Lung (tissue), 12 donors: ENCODE measurements around the gene CD4. TPM values are rescaled to one million over a fixed set of nuclear protein-coding genes. Genes with fewer than 3 reads are reported as not detected.
A peak's percentile ranks its signal among the peaks of the same experiment; 100 is the strongest.
"Not testable (repeated sequence)": the region's sequence is repeated elsewhere in the genome, so short reads cannot be mapped to it uniquely, and the experiment has no call there.

Experiments used
- ATAC-seq: fragments of 200-7000 bp; cut with Tn5 transposase; one replicate; pipeline ENCODE4 v1.9.1; 2020; ENCODE audit warnings: moderate number of reproducible peaks; ENCODE audit not compliant: insufficient read depth, low FRiP score
- DNase-seq, 3 donors: peaks; one replicate each; pipeline ENCODE4 v3.0.0-alpha.2; 2013 to 2017
- H3K27ac ChIP-seq, 2 donors: one replicate each; pipeline ENCODE4 v1.5.1; 2013; ENCODE audit warnings: mild to moderate bottlenecking in 2 of 2, moderate library complexity in 2 of 2, control low read depth in 1 of 2, inconsistent platforms in 1 of 2, low read depth in 1 of 2, low read length in 1 of 2
- H3K27me3 ChIP-seq, 3 donors: one replicate each; pipeline ENCODE4 v1.5.1; 2013; ENCODE audit warnings: low read length in 2 of 3; ENCODE audit not compliant: control insufficient read depth in 3 of 3, insufficient read depth in 3 of 3
- H3K36me3 ChIP-seq, 4 donors: one replicate each; pipeline ENCODE4 v1.5.1; 2013; ENCODE audit warnings: low read length in 4 of 4, mild to moderate bottlenecking in 1 of 4, moderate library complexity in 1 of 4; ENCODE audit not compliant: control insufficient read depth in 4 of 4, insufficient read depth in 4 of 4
- H3K4me1 ChIP-seq, 5 donors: one replicate each; pipeline ENCODE4 v1.5.1; 2013; ENCODE audit warnings: low read length in 5 of 5, mild to moderate bottlenecking in 2 of 5, moderate library complexity in 1 of 5; ENCODE audit not compliant: control insufficient read depth in 5 of 5, insufficient read depth in 5 of 5
- H3K4me3 ChIP-seq: one replicate; pipeline ENCODE4 v1.5.1; 2013; ENCODE audit warnings: mild to moderate bottlenecking, control low read depth, moderate library complexity
- H3K9ac ChIP-seq, 2 donors: one replicate each; pipeline ENCODE4 v1.5.1; 2013; ENCODE audit warnings: low read length in 2 of 2, control low read depth in 1 of 2; ENCODE audit not compliant: insufficient read depth in 1 of 2
- H3K9me3 ChIP-seq, 4 donors: one replicate each; pipeline ENCODE4 v1.5.1; 2013; ENCODE audit warnings: low read length in 3 of 4, mild to moderate bottlenecking in 1 of 4, moderate library complexity in 1 of 4; ENCODE audit not compliant: control insufficient read depth in 4 of 4, insufficient read depth in 3 of 4
- CTCF ChIP-seq: IDR thresholded peaks from 2 replicates; pipeline ENCODE4 v1.5.1; 2012; ENCODE audit warnings: mild to moderate bottlenecking; ENCODE audit errors: control extremely low read depth, extremely low read depth
- WGBS, 2 donors: extraction: QIAGEN DNeasy Blood & Tissue Kit; methylation state at CpG; one replicate each; pipeline ENCODE4 v1.1.7; 2013; 5-methylcytosine and 5-hydroxymethylcytosine counted together
- polyA plus RNA-seq, 2 donors: library from polyadenylated mRNA; stranded (reverse); fragments of 200-250 nt; gene quantifications; one replicate each; pipeline ENCODE4 v1.2.1, GENCODE V29; 2013
- total RNA-seq, 2 donors: library from RNA; depleted of rRNA in 1 of 2; stranded (reverse); fragments of >200 nt in 1 of 2; gene quantifications; one replicate each; pipeline ENCODE4 v1.2.1, GENCODE V29; 2014 to 2021
- donor health status: control.
- donor health status: control.
- donor health status: Bipolar disorder and iron deficiency.
- donor health status: healthy.
- donor health status: DM: yes; HTN: yes; CAD: no.

Gene CD4
- total and polyA plus RNA-seq, 4 donors: 20.6 to 83.7 (median 53.0) TPM

GRCh38 chr12:6868211-6869048 lies 79.1 kb downstream of the CD4 start:
- ATAC-seq: no peak
- peak overlapping the region; percentile 96 to 99 for H3K27ac ChIP-seq
- DNase-seq: peak in 2 of 3 donors; percentile 23 to 43
- peak overlapping the region; percentile 92 for H3K4me3 ChIP-seq
- peaks cover 3 to 31% (median 27%) of the 10 kb centered on the region in 4 donors for H3K36me3 ChIP-seq
- peaks cover 0 to 37% (median 12%) of the 10 kb centered on the region in 5 donors for H3K4me1 ChIP-seq
- no peaks in the 10 kb centered on the region for H3K27me3 ChIP-seq
- TF ChIP-seq CTCF: no peak
- peak overlapping the region; percentile 76 to 88 for H3K9ac ChIP-seq
- 12 to 15% methylated on average over 22 of the region's 22 CpGs for WGBS, 2 donors
- H3K9me3 ChIP-seq: no peaks in the 10 kb centered on the region

GRCh38 chr12:6869049-6870021 lies 80.0 kb downstream of the CD4 start:
- WGBS, 2 donors: 35 to 44% methylated on average over 12 of the region's 12 CpGs
- ATAC-seq (no peak), DNase-seq (peak; percentile 83 to 86 (median 85))
- TF ChIP-seq CTCF: peak; percentile 77
- peak overlapping the region in 1 of 2 donors; percentile 9 for H3K9ac ChIP-seq
- no peaks in the 10 kb centered on the region for H3K27me3 ChIP-seq
- peaks cover 0 to 37% (median 12%) of the 10 kb centered on the region in 5 donors for H3K4me1 ChIP-seq
- H3K27ac ChIP-seq: peak overlapping the region in 1 of 2 donors; percentile 99
- no peak overlapping the region for H3K4me3 ChIP-seq
- H3K9me3 ChIP-seq: no peaks in the 10 kb centered on the region
- peaks cover 3 to 31% (median 25%) of the 10 kb centered on the region in 4 donors for H3K36me3 ChIP-seq

- Histone ChIP-seq H3K4me1 (peaks cover 0 to 37% (median 12%) of the 10 kb centered on the region in 5 donors), H3K36me3 (peaks cover 0 to 23% (median 19%) of the 10 kb centered on the region in 4 donors)
- H3K9me3 ChIP-seq, H3K9ac ChIP-seq, ATAC-seq, H3K27ac ChIP-seq, DNase-seq, H3K27me3 ChIP-seq, H3K4me3 ChIP-seq: not testable (repeated sequence)
- WGBS, 2 donors: 58 to 71% methylated on average over 4 of the region's 4 CpGs
Measured at GRCh38 chr12:6870304-6870703, 81.0 kb downstream of the CD4 start.

Other genes starting within 250 kb of the CD4 start
- gene IFFO1, start 233.5 kb upstream of the CD4 start, total RNA-seq: 10 to 100 TPM; 10.0 to 25.1 TPM
- 10 to 100 TPM; 24.4 to 26.7 TPM for gene IFFO1, start 233.5 kb upstream of the CD4 start, polyA plus RNA-seq
- gene NOP2, start 221.2 kb upstream of the CD4 start, total RNA-seq: 10 to 100 TPM in 1 of 2 donors, 1 to 10 TPM in 1; 7.9 to 36.0 TPM
- 10 to 100 TPM; 30.7 to 37.6 TPM for gene NOP2, start 221.2 kb upstream of the CD4 start, polyA plus RNA-seq
- 100 to 1,000 TPM; 198 TPM for gene CHD4, start 182.1 kb upstream of the CD4 start, total RNA-seq
- gene CHD4, start 182.1 kb upstream of the CD4 start, polyA plus RNA-seq: 100 to 1,000 TPM in 1 of 2 donors, 10 to 100 TPM in 1; 82.0 to 182 TPM
- 1 to 10 TPM; 1.9 to 2.8 TPM for gene LPAR5, start 153.6 kb upstream of the CD4 start, total RNA-seq
- 1 to 10 TPM in 1 of 2 donors, under 1 TPM in 1; 0.51 to 1.2 TPM for gene LPAR5, start 153.6 kb upstream of the CD4 start, polyA plus RNA-seq
- gene ACRBP, start 142.1 kb upstream of the CD4 start, total RNA-seq: 1 to 10 TPM; 1.6 to 6.1 TPM
- 1 to 10 TPM in 1 of 2 donors, under 1 TPM in 1; 0.93 to 8.7 TPM for gene ACRBP, start 142.1 kb upstream of the CD4 start, polyA plus RNA-seq
- gene ING4, start 126.4 kb upstream of the CD4 start, total RNA-seq: 10 to 100 TPM; 22.4 to 74.3 TPM
- 10 to 100 TPM; 20.3 to 31.7 TPM for gene ING4, start 126.4 kb upstream of the CD4 start, polyA plus RNA-seq
- 10 to 100 TPM; 29.2 to 50.8 TPM for gene ZNF384, start 100.2 kb upstream of the CD4 start, total RNA-seq
- 10 to 100 TPM; 29.0 to 34.4 TPM for gene ZNF384, start 100.2 kb upstream of the CD4 start, polyA plus RNA-seq
- 1 to 10 TPM in 1 of 2 donors, under 1 TPM in 1; 0.25 to 1.4 TPM for gene PIANP, start 88.7 kb upstream of the CD4 start, total RNA-seq
- gene PIANP, start 88.7 kb upstream of the CD4 start, polyA plus RNA-seq: under 1 TPM; 0.23 to 0.37 TPM
- gene COPS7A, start 65.5 kb upstream of the CD4 start, total RNA-seq: 10 to 100 TPM; 40.1 to 74.7 TPM
- gene COPS7A, start 65.5 kb upstream of the CD4 start, polyA plus RNA-seq: 10 to 100 TPM; 53.4 to 69.0 TPM
- gene MLF2, start 36.4 kb upstream of the CD4 start, total RNA-seq: 100 to 1,000 TPM in 1 of 2 donors, 10 to 100 TPM in 1; 95.9 to 160 TPM
- 100 to 1,000 TPM; 169 to 171 TPM for gene MLF2, start 36.4 kb upstream of the CD4 start, polyA plus RNA-seq
- 100 to 1,000 TPM in 1 of 2 donors, 10 to 100 TPM in 1; 65.6 to 301 TPM for gene PTMS, start 23.2 kb upstream of the CD4 start, total RNA-seq
- gene PTMS, start 23.2 kb upstream of the CD4 start, polyA plus RNA-seq: 100 to 1,000 TPM; 196 to 801 TPM
- 1 to 10 TPM in 1 of 2 donors, under 1 TPM in 1; 0.82 to 1.7 TPM for gene LAG3, start 17.0 kb upstream of the CD4 start, total RNA-seq
- gene LAG3, start 17.0 kb upstream of the CD4 start, polyA plus RNA-seq: 1 to 10 TPM; 1.2 to 1.7 TPM
- gene GPR162, start 32.3 kb downstream of the CD4 start, total RNA-seq: 10 to 100 TPM; 23.4 to 36.0 TPM
- gene GPR162, start 32.3 kb downstream of the CD4 start, polyA plus RNA-seq: 10 to 100 TPM; 22.8 to 24.6 TPM
- gene P3H3, start 38.9 kb downstream of the CD4 start, total RNA-seq: 10 to 100 TPM; 16.1 to 23.3 TPM
- 10 to 100 TPM in 1 of 2 donors, 1 to 10 TPM in 1; 9.3 to 12.2 TPM for gene P3H3, start 38.9 kb downstream of the CD4 start, polyA plus RNA-seq
- gene GNB3, start 51.4 kb downstream of the CD4 start, total RNA-seq: 1 to 10 TPM; 1.3 to 3.3 TPM
- gene GNB3, start 51.4 kb downstream of the CD4 start, polyA plus RNA-seq: 1 to 10 TPM; 1.2 to 2.0 TPM
- 1 to 10 TPM; 1.3 to 3.5 TPM for gene CDCA3, start 61.8 kb downstream of the CD4 start, total RNA-seq
- gene CDCA3, start 61.8 kb downstream of the CD4 start, polyA plus RNA-seq: 1 to 10 TPM; 2.2 to 4.1 TPM
- gene USP5, start 62.6 kb downstream of the CD4 start, total RNA-seq: 10 to 100 TPM; 35.3 to 92.1 TPM
- 10 to 100 TPM; 24.8 to 38.1 TPM for gene USP5, start 62.6 kb downstream of the CD4 start, polyA plus RNA-seq
- gene TPI1, start 78.0 kb downstream of the CD4 start, total RNA-seq: 100 to 1,000 TPM; 256 to 507 TPM
- 1,000 to 10,000 TPM in 1 of 2 donors, 100 to 1,000 TPM in 1; 362 to 1,097 TPM for gene TPI1, start 78.0 kb downstream of the CD4 start, polyA plus RNA-seq
- 10 to 100 TPM; 25.3 to 37.5 TPM for gene SPSB2, start 83.8 kb downstream of the CD4 start, total RNA-seq
- 10 to 100 TPM; 21.0 to 39.8 TPM for gene SPSB2, start 83.8 kb downstream of the CD4 start, polyA plus RNA-seq
- 10 to 100 TPM; 48.7 to 61.0 TPM for gene LRRC23, start 115.3 kb downstream of the CD4 start, total RNA-seq
- 10 to 100 TPM; 29.6 to 35.5 TPM for gene LRRC23, start 115.3 kb downstream of the CD4 start, polyA plus RNA-seq
- gene ENO2, start 125.1 kb downstream of the CD4 start, total RNA-seq: 10 to 100 TPM; 14.4 to 41.9 TPM
- 10 to 100 TPM; 26.8 to 34.8 TPM for gene ENO2, start 125.1 kb downstream of the CD4 start, polyA plus RNA-seq
- gene ATN1, start 138.4 kb downstream of the CD4 start, total RNA-seq: 100 to 1,000 TPM in 1 of 2 donors, 10 to 100 TPM in 1; 72.1 to 113 TPM
- 10 to 100 TPM; 63.5 to 87.5 TPM for gene ATN1, start 138.4 kb downstream of the CD4 start, polyA plus RNA-seq
- not detected for gene RNU7-1, start 154.3 kb downstream of the CD4 start, total RNA-seq
- gene RNU7-1, start 154.3 kb downstream of the CD4 start, polyA plus RNA-seq: not detected
- gene C12orf57, start 154.5 kb downstream of the CD4 start, total RNA-seq: 100 to 1,000 TPM in 1 of 2 donors, 10 to 100 TPM in 1; 92.9 to 196 TPM
- gene C12orf57, start 154.5 kb downstream of the CD4 start, polyA plus RNA-seq: 100 to 1,000 TPM; 370 to 437 TPM
- gene PTPN6, start 161.8 kb downstream of the CD4 start, total RNA-seq: 100 to 1,000 TPM in 1 of 2 donors, 10 to 100 TPM in 1; 38.2 to 140 TPM
- 100 to 1,000 TPM; 201 to 222 TPM for gene PTPN6, start 161.8 kb downstream of the CD4 start, polyA plus RNA-seq
- 100 to 1,000 TPM; 103 to 154 TPM for gene PHB2, start 181.1 kb downstream of the CD4 start, total RNA-seq
- gene PHB2, start 181.1 kb downstream of the CD4 start, polyA plus RNA-seq: 100 to 1,000 TPM; 129 to 149 TPM
- 10 to 100 TPM; 25.2 to 56.3 TPM for gene EMG1, start 181.4 kb downstream of the CD4 start, total RNA-seq
- gene EMG1, start 181.4 kb downstream of the CD4 start, polyA plus RNA-seq: 10 to 100 TPM; 38.6 to 42.0 TPM
- 10 to 100 TPM; 60.0 to 78.6 TPM for gene LPCAT3, start 228.9 kb downstream of the CD4 start, total RNA-seq
- gene LPCAT3, start 228.9 kb downstream of the CD4 start, polyA plus RNA-seq: 10 to 100 TPM; 45.4 to 52.4 TPM